HepG2 (cell line): ENCODE results near the gene TNFAIP8L2. TPM values are rescaled to one million over a fixed set of nuclear protein-coding genes. Genes with fewer than 3 reads are reported as not detected.
A peak's percentile ranks its signal among the peaks of the same experiment; 100 is the strongest.

Source experiments
- E2F1 ChIP-seq: sonication (generic); formaldehyde crosslinking; IDR thresholded peaks from 2 replicates; pipeline ENCODE4 v1.5.0; 2020; ENCODE audit warnings: missing genetic modification reagents
- IKZF1 ChIP-seq: fragments of 450-650 bp; IDR thresholded peaks from 2 replicates; pipeline ENCODE4 v1.7.1; 2016
- LBX2 ChIP-seq: sonication (generic); formaldehyde crosslinking; IDR thresholded peaks from 2 replicates; pipeline ENCODE4 v1.5.0; 2020; ENCODE audit warnings: missing genetic modification reagents, mild to moderate bottlenecking, borderline replicate concordance
- NFE2 ChIP-seq: sonication (generic); formaldehyde crosslinking; IDR thresholded peaks from 2 replicates; pipeline ENCODE4 v1.4.0; 2020; ENCODE audit warnings: missing genetic modification reagents
- NR2C2 ChIP-seq: sonication (generic); formaldehyde crosslinking; IDR thresholded peaks from 2 replicates; pipeline ENCODE4 v1.4.0; 2020; ENCODE audit warnings: missing genetic modification reagents, mild to moderate bottlenecking, moderate library complexity, borderline replicate concordance
- SYNCRIP ChIP-seq: fragments of 200-400 bp; formaldehyde crosslinking; IDR thresholded peaks from 2 replicates; pipeline ENCODE4 v1.6.1; 2018; ENCODE audit warnings: mild to moderate bottlenecking, low read depth, low read length; ENCODE audit not compliant: insufficient read depth
- TERF1 ChIP-seq: sonication (generic); formaldehyde crosslinking; IDR thresholded peaks from 2 replicates; pipeline ENCODE4 v1.8.0; 2022; ENCODE audit warnings: mild to moderate bottlenecking, missing genetic modification reagents, moderate library complexity
- TFE3 ChIP-seq: IDR thresholded peaks from 2 replicates; pipeline ENCODE4 v1.6.1; 2016
- ZBTB14 ChIP-seq: sonication (generic); formaldehyde crosslinking; IDR thresholded peaks from 2 replicates; pipeline ENCODE4 v1.4.0; 2020; ENCODE audit warnings: missing genetic modification reagents
- ZNF143 ChIP-seq: sonication (generic); formaldehyde crosslinking; IDR thresholded peaks from 2 replicates; pipeline ENCODE4 v1.4.0; 2020; ENCODE audit warnings: missing genetic modification reagents
- ZNF678 ChIP-seq: sonication (generic); formaldehyde crosslinking; IDR thresholded peaks from 2 replicates; pipeline ENCODE4 v1.4.0; 2020; ENCODE audit warnings: mild to moderate bottlenecking, missing genetic modification reagents
- ZNF775 ChIP-seq: sonication (generic); formaldehyde crosslinking; IDR thresholded peaks from 2 replicates; pipeline ENCODE4 v1.4.0; 2020; ENCODE audit warnings: missing genetic modification reagents, mild to moderate bottlenecking, moderate library complexity, borderline replicate concordance
- ZNF777 ChIP-seq: sonication (generic); formaldehyde crosslinking; IDR thresholded peaks from 2 replicates; pipeline ENCODE4 v1.4.0; 2020; ENCODE audit warnings: missing genetic modification reagents
- polyA plus RNA-seq, 8 experiments: library from polyadenylated mRNA; depleted of rRNA in 3 of 8; stranded (reverse) in 7 of 8; unstranded in 1 of 8; fragments of >200 nt; fragmentation: Illumina TruSeq in 4 of 8; extraction: Trizol in 4 of 8; gene quantifications; 2 replicates each; pipeline versions ENCODE4 v1.2.1 to v1.2.3, GENCODE V29; 2011 to 2016; ENCODE audit warnings: low read depth in 4 of 8, missing spikeins in 1 of 8, mixed read lengths in 1 of 8; ENCODE audit not compliant: insufficient read depth in 1 of 8
- total RNA-seq, 5 experiments: library from RNA; depleted of rRNA; stranded (reverse); fragments of >200 nt; fragmentation: Illumina TruSeq; extraction: Trizol; gene quantifications; 2 replicates each; pipeline ENCODE4 v1.2.3, GENCODE V29; 2016; ENCODE audit warnings: low read depth in 1 of 5
- TF ChIP-seq, protein P1 (sequence below): sonication (generic); formaldehyde crosslinking; IDR thresholded peaks from 2 replicates; pipeline ENCODE4 v1.4.0; 2020; ENCODE audit warnings: mild to moderate bottlenecking, missing genetic modification reagents
- TF ChIP-seq, protein P2 (sequence below): sonication (generic); formaldehyde crosslinking; IDR thresholded peaks from 2 replicates; pipeline ENCODE4 v1.8.1; 2022; ENCODE audit warnings: low read depth, mild to moderate bottlenecking, missing genetic modification reagents
- TF ChIP-seq, protein P3 (sequence below): sonication (generic); formaldehyde crosslinking; IDR thresholded peaks from 2 replicates; pipeline ENCODE4 v1.8.0; 2023; ENCODE audit warnings: mild to moderate bottlenecking, missing genetic modification reagents

TNFAIP8L2 gene
- total and polyA plus RNA-seq, 2 of the 13 experiments (the other 11 are each of a cell fraction or from before 2014, with no cell fraction given), result not detected

- TF ChIP-seq LBX2 (no peak), ZBTB14 (no peak), IKZF1 (no peak), TFE3 (CRISPR knock-in tag) (no peak), NR2C2 (no peak), ZNF678 (no peak), ZNF143 (CRISPR knock-in tag) (no peak), SYNCRIP (no peak), ZNF775 (CRISPR knock-in tag) (no peak), NFE2 (CRISPR knock-in tag) (no peak), E2F1 (CRISPR knock-in tag) (peak; percentile 66), TERF1 (CRISPR knock-in tag) (no peak), ZNF777 (no peak)
- TF ChIP-seq, protein P1, sequence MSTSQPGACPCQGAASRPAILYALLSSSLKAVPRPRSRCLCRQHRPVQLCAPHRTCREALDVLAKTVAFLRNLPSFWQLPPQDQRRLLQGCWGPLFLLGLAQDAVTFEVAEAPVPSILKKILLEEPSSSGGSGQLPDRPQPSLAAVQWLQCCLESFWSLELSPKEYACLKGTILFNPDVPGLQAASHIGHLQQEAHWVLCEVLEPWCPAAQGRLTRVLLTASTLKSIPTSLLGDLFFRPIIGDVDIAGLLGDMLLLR, result peak; percentile 32; the same call in 1 of the 2 replicates
- TF ChIP-seq, protein P2, sequence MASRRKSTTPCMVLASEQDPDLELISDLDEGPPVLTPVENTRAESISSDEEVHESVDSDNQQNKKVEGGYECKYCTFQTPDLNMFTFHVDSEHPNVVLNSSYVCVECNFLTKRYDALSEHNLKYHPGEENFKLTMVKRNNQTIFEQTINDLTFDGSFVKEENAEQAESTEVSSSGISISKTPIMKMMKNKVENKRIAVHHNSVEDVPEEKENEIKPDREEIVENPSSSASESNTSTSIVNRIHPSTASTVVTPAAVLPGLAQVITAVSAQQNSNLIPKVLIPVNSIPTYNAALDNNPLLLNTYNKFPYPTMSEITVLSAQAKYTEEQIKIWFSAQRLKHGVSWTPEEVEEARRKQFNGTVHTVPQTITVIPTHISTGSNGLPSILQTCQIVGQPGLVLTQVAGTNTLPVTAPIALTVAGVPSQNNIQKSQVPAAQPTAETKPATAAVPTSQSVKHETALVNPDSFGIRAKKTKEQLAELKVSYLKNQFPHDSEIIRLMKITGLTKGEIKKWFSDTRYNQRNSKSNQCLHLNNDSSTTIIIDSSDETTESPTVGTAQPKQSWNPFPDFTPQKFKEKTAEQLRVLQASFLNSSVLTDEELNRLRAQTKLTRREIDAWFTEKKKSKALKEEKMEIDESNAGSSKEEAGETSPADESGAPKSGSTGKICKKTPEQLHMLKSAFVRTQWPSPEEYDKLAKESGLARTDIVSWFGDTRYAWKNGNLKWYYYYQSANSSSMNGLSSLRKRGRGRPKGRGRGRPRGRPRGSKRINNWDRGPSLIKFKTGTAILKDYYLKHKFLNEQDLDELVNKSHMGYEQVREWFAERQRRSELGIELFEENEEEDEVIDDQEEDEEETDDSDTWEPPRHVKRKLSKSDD, result no peak
- TF ChIP-seq, protein P3, sequence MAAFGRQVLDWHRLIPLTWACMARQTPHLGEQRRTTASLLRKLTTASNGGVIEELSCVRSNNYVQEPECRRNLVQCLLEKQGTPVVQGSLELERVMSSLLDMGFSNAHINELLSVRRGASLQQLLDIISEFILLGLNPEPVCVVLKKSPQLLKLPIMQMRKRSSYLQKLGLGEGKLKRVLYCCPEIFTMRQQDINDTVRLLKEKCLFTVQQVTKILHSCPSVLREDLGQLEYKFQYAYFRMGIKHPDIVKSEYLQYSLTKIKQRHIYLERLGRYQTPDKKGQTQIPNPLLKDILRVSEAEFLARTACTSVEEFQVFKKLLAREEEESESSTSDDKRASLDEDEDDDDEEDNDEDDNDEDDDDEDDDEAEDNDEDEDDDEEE (CRISPR knock-in tag), result no peak
Observed at GRCh38 chr1:151146412-151147131, 9.9 kb upstream of the TNFAIP8L2 start, which contains the start of gene SEMA6C (continued).
